Stromal cell of bone marrow (primary cell): Measurements from ENCODE around the gene RBM6.
"Not testable (repeated sequence)": the region's sequence is repeated elsewhere in the genome, so short reads cannot be mapped to it uniquely, and the experiment has no call there.

Source experiments
- DNase-seq: peaks from one replicate; pipeline ENCODE4 v3.0.0-alpha.2; 2012; ENCODE audit warnings: low read depth

The RBM6 gene

GRCh38 chr3:49939858-49940666 is at the start of gene RBM6:
Gene RBM6 (plus strand): TSS chr3:49940150. CDS start chr3:49962642, 22,492 bp downstream.
- DNase-seq: peak; percentile 96

DNA sequence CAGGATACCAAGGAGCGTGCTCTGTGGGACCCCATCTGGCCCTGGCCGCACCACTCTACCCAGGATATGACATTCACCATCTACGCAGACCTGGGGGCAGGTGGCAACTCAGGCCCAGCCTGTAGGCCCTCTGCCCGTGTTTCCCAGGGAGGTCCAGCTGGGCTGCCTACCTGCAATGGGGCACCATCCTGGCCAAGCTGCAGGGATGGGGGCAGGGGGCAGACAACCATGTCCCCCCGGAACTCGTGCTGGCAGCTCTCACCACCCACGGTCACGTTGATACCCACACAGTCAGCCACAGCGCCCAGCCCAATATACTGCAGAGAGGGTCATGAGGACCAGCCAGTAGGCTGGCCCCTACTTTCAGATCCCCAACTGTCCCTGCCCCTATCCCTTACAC is 44.2 kb upstream of the RBM6 start:
- DNase-seq: no peak

DNA sequence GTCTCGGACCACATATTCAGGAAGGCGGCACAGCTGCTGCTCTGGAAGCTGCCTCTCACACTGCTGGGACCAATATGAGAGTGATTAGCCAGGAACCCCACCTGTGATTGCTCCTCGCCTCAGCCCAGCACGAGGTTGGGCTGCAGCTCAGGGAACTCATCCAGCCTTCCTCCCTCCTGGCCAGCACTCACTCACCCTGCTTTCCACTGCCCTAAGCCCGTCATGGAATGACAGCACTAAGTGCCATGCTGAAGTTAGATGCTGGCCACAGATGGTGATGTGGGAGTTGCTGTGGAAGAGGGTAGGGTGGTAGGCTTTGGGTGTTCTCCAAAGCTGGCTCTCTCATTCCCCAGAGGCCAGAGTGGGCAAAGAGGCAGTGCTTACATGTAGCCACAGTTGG is 43.6 kb upstream of the RBM6 start:
- no peak for DNase-seq

DNA sequence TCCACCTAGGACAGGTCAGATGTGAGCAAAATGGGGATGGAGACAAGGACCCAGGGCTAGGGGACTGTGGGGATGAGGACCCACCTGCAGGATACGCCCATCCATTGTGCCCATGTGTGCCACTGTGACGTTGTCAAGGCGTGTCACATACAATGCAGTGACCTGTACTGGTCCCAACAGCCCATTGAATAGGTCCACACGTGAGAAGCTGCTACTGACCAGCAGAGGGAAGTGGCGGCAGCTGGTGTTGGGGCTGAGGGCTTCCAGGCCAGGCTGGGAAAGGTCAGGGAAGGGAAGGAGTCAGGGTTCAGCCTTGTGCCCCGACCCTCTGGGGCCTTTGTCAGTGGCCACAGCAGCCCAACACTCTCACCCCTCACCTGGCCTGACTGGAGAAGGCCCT is 41.0 kb upstream of the RBM6 start:
- DNase-seq: no peak

DNA sequence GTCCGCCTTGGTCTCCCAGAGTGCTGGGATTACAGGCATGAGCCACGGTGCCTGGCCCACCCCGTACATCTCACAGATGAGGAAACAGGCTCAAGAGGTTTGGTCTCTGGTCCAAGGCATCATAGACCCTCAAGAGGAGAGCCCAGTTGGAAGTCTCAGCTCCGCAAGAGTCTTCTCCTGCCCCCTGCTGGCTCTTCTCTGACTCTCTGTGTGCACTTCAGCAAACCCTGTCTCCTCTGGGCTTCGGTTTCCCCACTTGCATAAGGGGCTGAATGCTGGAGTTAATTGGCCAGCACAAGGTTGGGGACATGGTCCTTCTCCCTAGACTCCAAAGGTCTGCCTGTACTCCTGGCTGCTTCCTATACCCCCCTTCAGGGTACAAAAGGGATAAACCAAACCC is 40.1 kb upstream of the RBM6 start:
- no peak for DNase-seq

- DNase-seq: peak; percentile 29
Measured at GRCh38 chr3:49900491-49901153, 39.3 kb upstream of the RBM6 start.

- DNase-seq: no peak
Measured at GRCh38 chr3:49901366-49902339, 38.3 kb upstream of the RBM6 start.

DNA sequence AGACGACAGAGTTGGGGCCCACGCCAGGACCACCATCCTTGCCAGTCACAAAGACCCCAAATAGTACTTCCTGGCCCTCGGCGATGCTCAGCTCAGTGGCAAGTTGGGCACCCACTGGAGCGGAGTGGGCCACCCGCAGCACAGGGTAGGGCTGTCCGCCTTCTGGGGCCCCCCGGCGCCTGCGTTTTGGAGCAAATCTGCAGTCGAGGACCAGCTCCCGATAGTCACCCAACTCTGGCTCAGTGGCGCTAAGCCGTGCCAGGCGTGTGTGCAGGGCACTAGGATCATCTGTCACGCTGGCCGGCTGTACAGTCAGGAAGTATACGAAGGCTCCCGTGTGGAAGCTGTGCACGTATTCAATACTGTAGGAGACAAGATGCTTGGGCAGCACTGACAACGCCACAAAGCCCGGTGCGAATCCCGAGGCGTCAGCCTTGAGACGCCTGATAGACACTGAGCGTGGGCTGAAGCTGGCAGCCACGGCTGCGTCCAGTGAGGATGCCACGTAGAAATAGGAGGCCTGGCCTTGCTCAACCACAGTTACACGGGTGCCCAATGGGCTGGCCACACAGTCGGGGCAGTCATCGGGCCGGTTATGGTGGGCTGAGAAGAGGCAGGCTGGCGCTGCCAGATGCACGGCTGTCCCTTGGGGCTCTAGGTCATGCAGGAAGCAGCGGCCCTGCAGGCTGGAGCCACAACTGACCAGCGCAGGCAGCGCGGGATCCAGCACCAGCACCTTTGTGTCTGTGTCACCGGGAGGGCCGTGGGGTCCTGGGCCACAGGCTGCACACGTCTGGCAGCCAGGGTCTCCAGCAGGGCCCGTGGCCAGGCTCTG is 37.2 kb upstream of the RBM6 start:
- DNase-seq: no peak

DNA sequence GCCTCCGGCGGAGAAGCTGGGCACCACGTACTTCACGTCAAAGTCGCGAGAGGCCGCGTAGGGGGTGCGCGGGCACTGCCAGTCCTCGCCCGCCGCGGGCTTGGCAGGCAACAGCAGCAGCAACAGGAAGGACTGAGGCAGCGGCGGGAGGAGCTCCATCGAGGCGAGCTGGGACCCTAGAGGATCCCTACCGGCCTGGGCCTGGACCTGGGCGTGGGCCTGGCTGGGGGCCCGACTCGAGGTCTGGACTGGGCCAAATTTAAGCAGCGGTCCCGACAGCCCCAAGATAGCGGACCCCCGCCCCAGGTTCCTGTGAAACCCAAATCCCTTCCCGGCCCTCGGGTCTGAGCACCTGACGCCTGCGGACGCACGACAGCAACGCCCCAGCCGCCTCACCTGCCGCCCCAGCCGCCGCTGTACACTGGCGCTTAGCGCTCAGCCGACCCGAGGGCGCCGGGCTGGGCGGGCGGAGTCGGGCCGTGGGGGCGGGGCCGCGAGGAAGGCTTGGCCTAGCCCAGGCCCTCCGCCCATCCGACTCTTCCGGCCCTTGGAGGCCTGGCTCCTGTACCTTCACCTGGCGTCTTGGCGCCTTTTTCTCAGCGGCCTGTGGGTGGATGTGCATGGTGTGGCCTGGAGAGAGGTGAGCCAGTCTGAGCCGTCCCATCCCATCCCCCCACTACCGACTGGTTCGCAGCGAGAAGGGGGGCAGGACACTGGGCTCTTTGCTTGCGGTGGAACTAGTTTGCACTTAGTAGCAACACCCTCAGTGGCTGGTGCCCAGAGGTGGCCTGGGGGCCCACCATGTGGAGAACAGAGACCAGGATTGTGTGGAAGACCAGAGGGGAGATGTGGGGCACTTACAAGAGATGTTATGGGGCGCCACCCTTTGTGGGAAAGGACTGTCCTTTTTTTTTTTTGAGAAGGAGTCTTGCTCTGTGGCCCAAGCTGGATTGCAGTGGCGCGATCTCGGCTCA is 36.2 kb upstream of the RBM6 start, which contains the start of gene MST1R:
TSS of gene MST1R (minus strand) at position 423 of the 974 bp plus-strand sequence. CDS start at position 159, 264 bp downstream.
- no peak for DNase-seq

DNA sequence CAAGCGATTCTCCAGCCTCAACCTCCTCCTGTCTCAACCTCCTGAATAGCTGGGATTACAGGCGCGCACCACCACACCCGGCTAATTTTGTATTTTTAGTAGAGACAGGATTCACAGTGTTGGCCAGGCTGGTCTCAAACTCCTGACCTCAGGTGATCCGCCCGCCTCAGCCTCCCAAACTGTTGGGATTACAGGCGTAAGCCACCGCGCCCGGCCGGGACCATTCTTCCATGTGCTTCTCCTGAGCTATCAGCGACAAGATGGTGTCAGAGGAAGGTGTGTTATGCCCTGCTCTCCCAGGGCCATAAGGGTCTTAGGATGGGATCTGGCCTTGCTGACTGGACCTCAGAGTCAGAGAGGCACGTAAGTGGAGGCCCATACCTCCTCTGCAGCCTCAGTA is 35.5 kb upstream of the RBM6 start:
- not testable (repeated sequence) for DNase-seq

DNA sequence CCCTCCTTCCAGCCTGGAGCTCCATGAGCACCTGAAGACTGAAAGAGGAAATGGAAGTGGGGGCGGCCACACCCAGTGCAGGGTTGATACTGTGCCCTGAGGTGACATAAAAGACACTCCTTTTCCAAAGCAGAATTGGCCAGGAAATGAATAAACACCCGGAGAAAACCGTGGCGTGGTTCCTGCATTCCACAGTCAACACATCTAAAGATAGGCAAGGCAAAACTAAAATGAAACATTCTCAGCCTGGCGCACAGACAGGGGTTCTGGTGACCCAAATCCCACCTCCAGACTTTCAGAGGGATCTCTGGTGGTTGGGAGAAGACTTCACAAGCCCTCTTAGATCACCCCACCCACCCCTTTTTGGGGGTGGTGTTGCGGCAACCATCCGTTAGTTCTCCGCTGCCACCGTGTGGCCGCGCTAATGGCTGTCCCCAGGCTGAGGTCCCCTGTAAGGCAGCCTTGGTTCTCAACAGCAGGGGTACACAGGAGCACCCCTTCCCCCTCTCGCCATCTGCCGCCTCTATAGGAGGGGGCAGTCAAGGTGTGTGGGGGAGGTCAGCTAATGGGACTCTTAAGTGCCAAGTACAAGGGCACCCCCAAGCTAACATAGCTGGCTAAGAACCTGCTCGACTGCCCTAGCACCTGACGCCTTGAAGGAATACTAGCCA is 33.7 kb upstream of the RBM6 start:
- DNase-seq: no peak

DNA sequence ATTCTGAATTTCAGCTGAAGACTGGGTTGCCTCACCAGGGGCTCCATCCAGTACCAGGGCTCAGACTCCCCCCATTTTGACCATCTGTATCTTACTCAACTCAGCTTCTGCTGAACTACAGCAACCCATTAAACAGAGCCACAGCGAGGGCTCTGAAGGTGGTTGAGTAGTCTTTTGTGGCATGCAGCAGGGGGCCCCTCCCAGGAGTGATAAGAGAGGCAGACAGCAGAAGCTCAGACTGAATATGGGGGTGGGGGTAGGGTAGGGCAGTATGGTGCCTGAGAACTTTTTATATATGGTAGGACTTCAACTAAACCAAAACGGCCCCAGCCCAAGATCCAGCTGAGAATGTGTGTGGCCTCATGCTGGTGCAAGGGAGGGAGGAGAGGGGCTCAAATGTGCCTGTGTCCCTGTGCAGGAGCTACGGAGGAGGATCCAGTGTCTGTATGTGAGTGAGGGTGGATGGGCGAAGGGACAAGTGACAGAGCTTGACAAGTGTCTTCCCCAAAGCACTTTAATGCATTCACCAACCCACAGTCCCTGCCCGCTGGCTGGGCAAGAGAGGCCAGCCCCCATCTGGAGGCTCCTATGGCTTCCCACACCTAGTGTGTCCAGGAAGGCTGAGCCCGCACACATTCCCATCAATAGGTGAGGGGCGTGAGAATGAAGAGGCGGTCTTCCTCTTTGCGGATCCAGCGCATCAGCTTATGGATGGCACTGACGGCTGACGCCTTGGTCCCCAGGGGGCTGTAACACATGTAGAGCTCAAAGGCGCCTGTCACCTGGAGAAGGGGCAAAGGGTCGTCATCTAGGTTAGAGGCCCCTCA is 31.4 kb upstream of the RBM6 start:
- no peak for DNase-seq

DNA sequence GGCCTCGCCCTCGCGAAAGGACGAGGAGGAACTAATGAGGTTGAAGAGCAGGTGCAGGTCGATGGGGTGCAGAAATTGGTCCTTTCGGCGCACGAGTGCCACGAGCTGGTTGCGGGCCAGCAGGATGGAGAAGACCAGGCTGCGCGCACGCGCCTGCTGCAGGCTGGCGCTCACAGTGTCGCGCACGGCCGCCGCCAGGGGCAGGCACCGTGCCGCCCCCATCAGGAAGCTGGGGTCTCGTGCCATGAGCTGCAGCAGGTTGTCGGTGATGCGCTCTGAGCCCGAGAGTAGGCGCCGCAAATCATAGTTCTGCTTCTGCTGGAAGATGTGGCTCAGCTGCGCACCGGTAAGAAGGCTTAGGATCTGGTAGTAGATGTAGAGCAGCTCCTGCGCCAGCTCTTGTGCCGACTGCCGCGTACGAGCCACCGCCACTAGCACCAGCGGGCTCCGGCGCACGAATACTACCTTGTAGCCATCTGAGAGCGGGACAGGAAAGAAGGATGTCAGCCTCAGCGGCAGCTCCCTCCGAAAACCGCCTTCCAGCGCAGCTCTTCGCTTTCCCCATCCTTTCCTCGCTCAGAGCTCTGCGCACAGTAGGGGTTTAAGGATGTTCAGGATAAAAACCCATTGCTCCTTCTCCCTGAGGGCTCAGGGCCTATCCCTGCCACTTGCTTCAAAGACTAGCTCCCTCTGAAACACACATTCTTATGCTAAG is 29.4 kb upstream of the RBM6 start:
- DNase-seq: no peak

GRCh38 chr3:49911124-49911420 is 28.9 kb upstream of the RBM6 start:
- no peak for DNase-seq

GRCh38 chr3:49911611-49912010 is 28.3 kb upstream of the RBM6 start:
- no peak for DNase-seq

DNA sequence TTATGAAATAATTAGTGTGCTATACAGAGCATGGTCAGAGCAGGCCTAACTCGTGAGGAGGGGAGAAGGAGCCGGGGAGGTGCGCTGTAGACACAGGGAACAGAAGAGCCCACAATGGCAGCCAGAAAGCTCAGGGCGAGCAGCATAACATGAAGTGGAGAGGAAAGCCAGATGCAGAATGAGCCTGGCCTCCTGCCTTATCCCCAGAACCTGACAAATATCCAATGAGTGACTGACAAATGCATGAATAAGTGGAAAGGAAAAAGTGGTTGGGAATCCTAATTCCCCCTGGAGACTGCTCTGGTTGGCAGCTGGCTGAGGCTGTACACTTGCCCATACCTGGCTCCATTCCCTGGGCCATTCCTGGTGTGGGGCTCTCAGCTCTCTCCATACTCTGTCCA is 27.1 kb upstream of the RBM6 start:
- no peak for DNase-seq

DNA sequence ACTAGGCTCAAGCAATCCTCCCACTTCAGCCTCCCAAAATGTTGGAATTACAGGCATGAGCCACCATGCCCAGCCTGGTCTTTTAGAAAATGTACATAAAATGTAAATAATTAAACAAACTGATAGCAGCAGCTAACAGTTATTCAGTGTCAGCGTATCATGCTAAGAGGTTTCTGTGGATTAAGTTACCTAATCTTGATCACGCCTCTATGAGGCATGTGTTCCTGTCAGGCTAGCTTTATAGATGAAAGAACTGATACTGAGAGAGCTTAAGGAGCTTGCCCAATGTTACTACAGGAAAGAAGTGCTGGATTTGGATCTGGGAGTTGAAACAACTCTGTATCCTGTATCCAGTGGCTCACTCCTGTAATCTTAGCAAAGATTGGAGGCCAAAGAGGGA is 25.0 kb upstream of the RBM6 start:
- no peak for DNase-seq

DNA sequence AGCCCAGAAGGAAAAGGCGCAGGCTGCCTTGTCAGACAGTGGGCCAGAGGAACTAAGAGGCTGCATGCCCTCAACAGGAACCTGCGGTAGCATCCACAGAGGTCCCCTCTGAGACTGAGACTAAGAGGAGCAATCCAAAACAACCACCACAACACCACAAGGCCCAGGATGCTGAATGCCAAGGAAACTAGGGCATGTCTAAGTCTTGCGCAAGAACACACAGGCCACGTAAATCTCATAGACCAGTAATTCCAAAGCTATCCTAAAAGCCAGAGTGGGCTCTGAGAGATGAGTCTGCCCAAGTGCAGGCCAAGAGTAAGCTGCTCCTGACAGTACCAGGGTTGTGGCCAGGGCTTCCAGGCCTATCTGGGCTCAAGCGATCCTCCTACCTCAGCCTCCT is 23.3 kb upstream of the RBM6 start:
- peak; percentile 70 for DNase-seq
